HL-60/S4 treated with phorbol 12-myristate 13-acetate at 8.2 ng/mL for 4 days and 3 days (cell line): ENCODE measurements around the gene HNRNPCL4.
"Not testable (repeated sequence)": the region's sequence is repeated elsewhere in the genome, so short reads cannot be mapped to it uniquely, and the experiment has no call there.

Experiments
- in situ Hi-C: fragments of 300-500 bp; cut with MboI; formaldehyde crosslinking; loops from 2 replicates; pipeline ENCODE4 v1.15.0; 2022; ENCODE audit warnings: low sequenced_read_pairs

Gene HNRNPCL4

GRCh38 chr1:13165531-13165930, at the start of gene HNRNPCL4:
HNRNPCL4 (minus strand) TSS chr1:13165631; CDS start chr1:13165467, 164 bp downstream.
- in situ Hi-C loops = not testable (repeated sequence)

GRCh38 chr1:13208712-13209111, 43.3 kb upstream of the HNRNPCL4 start:
- in situ Hi-C loops = not testable (repeated sequence)

- in situ Hi-C loops = not testable (repeated sequence)
These were observed 35.9 kb upstream of the HNRNPCL4 start, which contains the start of gene PRAMEF13 for GRCh38 chr1:13201309-13201708. PRAMEF13 (minus strand) TSS chr1:13201409; CDS start chr1:13199589, 1,820 bp downstream.

- in situ Hi-C loops = not testable (repeated sequence)
These were observed 6.1 kb upstream of the HNRNPCL4 start, which contains the start of gene PRAMEF9 for GRCh38 chr1:13171548-13171947. PRAMEF9 (plus strand) TSS chr1:13171848; CDS start chr1:13175281, 3,433 bp downstream.

- in situ Hi-C loops = not testable (repeated sequence)
These were observed 9.5 kb downstream of the HNRNPCL4 start, which contains the start of gene PRAMEF26 for GRCh38 chr1:13155909-13156308. PRAMEF26 (minus strand) TSS chr1:13156009; CDS start chr1:13153095, 2,914 bp downstream.

- in situ Hi-C loops = not testable (repeated sequence)
These were observed 48.7 kb downstream of the HNRNPCL4 start, which contains the start of gene HNRNPCL2 for GRCh38 chr1:13116754-13117153. HNRNPCL2 (minus strand) TSS chr1:13116854; CDS start chr1:13116400, 454 bp downstream.
